Frontal cortex (tissue), 4 donors: ENCODE measurements around the gene ABCA6. TPM values are rescaled to one million over a fixed set of nuclear protein-coding genes. Genes with fewer than 3 reads are reported as not detected.
A peak's percentile ranks its signal among the peaks of the same experiment; 100 is the strongest.
"Not testable (repeated sequence)": the region's sequence is repeated elsewhere in the genome, so short reads cannot be mapped to it uniquely, and the experiment has no call there.

Source experiments
- DNase-seq, 2 donors: peaks; one replicate each; pipeline ENCODE4 v3.0.0; 2012; ENCODE audit warnings: low spot score in 2 of 2
- FAIRE-seq: peaks from 2 replicates; lab custom pipeline; 2012; peaks lifted over from hg19 to GRCh38; lab: Jason Lieb, UNC
- total RNA-seq: library from RNA; depleted of rRNA; stranded (reverse); fragments of >200 nt; gene quantifications from one replicate; pipeline ENCODE4 v1.2.3, GENCODE V29; 2014
- donor health status: control.
- donor health status: control.
- donor health status: control.

ABCA6 gene
- total RNA-seq, 1 donor from 2014 or later: 3.7 TPM

DNA sequence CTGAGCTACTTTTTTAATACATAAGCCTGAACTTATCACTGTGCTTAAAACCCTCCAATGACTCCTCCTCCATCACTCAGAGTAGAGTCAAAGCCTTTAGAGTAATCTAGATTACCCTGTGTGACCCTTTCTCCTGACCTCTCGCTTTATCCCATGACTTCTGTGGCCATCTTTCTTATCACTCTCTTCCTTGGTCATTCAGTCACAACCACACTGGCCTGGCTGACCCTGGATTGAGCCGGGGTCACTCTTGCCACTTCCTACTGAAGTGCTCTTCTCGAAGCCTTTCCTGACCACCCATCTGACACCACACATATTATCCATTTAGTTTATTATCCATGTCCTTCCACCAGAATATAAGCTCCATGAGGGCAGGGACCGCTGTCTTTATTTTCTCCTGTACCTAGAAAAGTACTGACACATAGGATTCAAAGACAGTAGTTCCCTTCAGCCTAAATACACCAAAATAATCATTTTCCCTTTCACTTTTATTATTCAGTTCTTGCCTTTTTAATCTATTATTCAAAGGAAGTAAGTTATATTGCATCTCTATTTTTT lies 53.0 kb downstream of the ABCA6 start:
- DNase-seq (no peak), FAIRE-seq (no peak)

DNA sequence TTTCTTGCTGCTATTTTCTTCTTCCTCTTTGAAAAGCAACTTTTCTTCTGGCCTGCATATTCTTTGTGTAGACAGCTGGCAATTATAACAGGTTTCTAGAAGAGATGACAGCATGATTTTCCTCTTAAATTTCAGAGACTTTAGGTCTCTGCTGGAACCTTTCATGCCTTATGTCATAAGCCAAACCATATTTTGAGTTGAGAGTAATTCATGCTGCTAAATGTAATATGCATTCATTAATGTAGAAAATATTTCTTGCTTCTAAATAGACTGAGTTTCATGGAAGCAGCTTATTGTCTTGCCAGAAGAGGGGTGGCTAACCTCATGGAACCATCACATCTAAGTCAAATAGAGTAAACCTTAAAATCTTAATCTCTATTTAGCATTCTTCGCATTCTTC lies 55.1 kb downstream of the ABCA6 start:
- no peak for DNase-seq
- FAIRE-seq: no peak

DNA sequence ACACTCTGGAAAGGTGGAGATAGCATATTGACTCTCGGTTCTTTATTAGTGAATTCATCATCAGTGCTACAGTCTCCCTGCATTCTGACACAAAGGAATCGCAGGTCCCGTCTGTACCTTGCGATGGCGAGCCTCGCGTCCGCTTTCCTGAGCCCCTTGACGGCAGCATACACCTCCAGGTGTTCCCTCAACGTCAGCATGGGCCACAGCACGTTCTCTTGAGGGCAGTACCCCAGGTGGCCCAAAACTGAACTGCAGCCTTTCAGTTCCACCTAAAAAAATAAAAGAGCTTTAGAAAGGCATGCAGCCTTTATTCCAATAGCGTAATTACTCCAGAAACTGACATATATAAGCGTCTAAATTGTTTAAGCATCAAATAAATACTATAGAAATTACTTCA lies 56.8 kb downstream of the ABCA6 start:
- FAIRE-seq: no peak
- DNase-seq: no peak

DNA sequence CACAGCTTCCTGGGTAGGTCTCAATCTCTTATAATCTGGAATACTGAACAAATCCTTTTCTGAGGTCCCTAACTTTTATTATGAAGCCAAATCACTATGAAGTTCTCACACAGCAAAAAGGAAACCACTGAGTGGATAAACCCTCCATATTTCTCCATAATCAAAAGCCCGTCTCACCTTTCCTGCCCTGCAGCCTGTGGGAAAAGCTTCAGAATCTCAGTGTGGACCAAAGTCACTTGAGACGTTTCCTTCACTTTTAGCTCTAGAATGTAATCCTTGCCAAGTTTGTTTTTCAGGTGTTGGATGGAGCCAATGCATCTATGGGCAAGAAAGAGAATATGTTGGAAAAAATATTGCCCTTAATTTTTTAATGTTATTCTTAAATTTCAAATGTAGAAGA lies 59.0 kb downstream of the ABCA6 start:
- FAIRE-seq (no peak), DNase-seq (no peak)

DNA sequence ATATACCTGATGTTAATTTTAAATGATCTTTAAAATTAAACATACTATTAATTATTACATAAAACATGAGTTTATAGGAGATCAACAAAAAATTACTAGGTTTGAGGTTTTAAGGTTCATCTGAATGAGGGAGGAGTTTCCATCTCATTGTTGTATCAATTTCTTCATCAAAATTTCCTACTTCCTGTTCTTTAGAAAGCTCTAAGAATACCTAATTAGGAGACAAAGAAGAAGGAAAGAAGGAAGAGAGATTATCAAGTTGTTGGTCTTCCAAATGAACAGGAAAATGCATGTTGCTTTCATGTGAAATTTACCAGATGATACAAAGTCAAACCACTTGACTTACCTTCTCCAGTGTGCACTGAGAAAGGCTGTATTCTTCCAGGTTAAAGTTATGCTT lies 62.8 kb downstream of the ABCA6 start:
- peak; percentile 40 for FAIRE-seq
- DNase-seq: no peak

DNA sequence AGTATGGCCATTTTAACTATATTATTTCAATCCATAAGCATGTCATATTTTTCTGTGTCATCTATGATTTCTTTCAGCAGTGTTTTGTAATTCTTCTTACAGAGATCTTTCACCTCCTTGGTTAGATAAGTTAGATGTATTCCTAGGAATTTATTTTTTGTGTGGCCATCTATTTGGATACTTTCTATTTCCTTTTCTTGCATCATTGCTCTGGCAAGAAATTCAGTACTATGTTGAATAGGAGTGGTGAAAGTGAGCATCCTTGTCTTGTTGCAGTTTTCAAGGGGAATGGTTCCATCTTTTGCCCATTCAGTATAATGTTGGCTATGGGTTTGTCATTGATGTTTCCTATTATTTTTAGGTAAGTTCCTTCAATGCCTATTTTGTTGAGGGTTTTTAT lies 65.9 kb downstream of the ABCA6 start:
- DNase-seq: no peak
- no peak for FAIRE-seq

DNA sequence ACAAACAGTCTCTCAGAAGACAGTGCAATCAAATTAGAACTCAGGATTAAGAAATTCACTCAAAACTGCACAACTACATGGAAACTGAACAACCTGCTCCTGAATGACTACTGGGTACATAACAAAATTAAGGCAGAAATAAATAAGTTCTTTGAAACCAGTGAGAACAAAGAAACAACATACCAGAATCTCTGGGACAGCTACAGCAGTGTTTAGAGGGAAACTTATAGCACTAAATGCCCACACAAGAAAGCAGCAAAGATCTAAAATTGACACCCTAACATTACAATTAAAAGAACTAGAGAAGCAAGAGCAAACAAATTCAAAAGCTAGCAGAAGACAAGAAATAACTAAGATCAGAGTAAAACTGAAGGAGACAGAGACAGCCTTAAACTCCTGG lies 68.3 kb downstream of the ABCA6 start:
- DNase-seq, FAIRE-seq: not testable (repeated sequence)

DNA sequence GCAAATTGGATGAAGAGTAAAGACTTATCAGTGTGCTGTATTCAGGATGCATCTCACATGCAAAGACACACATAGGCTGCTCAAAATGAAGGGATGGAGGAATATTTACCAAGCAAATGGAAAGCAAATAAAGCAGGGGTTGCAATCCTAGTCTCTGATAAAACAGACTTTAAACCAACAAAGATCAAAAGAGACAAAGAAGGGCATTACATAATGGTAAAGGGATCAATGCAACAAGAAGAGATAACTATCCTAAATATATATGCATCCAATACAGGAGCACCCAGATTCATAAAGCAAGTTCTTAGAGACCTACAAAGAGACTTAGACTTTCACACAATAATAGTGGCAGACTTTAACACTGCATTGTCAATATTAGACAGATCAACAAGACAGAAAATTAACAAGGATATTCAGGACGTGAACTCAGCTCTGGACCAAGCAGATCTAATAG lies 68.9 kb downstream of the ABCA6 start:
- FAIRE-seq, DNase-seq: not testable (repeated sequence)

DNA sequence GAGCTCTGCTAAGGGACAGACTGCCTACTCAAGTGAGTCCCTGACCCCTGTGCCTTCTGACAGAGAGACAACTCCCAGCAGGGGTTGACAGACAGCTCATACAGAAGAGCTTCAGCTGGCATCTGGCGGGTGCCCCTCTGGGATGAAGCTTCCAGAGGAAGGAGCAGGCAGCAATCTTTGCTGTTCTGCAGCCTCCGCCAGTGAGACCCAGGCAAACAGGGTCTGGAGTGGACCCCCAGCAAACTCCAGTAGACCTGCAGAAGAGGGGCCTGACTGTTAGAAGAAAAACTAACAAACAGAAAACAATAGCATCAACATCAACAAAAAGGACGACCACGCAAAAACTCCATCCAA lies 70.5 kb downstream of the ABCA6 start:
- DNase-seq, FAIRE-seq: not testable (repeated sequence)

DNA sequence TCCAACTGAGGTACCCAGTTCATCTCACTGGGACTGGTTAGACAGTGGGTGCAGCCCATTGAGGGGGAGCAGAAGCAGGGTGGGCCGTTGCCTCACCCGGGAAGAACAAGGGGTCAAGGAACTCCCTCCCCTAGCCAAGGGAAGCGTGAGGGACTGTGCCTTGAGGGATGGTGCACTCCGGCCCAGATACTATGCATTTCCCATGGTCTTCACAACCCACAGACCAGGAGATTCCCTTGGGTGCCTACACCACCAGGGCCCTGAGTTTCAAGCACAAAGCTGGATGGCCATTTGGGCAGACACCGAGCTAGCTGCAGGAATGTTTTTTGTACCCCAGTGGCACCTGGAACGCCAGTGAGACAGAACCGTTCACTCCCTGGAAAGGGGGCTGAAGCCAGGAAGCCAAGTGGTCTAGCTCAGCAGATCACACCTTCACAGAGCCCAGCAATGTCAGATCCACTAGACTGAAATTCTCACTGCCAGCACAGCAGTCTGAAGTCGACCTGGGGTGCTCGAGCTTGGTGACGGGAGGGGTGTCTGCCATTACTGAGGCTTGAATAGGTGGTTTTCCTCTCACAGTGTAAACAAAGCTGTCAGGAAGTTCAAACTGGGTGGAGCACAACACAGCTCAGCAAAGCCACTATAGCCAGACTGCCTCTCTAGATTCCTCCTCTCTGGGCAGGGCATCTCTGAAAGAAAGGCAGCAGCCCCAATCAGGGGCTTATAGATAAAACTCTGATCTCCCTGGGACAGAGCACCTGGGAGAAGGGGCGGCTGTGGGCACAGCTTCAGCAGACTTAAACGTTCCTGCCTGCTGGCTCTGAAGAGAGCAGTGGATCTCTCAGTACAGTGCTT lies 71.1 kb downstream of the ABCA6 start:
- DNase-seq: not testable (repeated sequence)

DNA sequence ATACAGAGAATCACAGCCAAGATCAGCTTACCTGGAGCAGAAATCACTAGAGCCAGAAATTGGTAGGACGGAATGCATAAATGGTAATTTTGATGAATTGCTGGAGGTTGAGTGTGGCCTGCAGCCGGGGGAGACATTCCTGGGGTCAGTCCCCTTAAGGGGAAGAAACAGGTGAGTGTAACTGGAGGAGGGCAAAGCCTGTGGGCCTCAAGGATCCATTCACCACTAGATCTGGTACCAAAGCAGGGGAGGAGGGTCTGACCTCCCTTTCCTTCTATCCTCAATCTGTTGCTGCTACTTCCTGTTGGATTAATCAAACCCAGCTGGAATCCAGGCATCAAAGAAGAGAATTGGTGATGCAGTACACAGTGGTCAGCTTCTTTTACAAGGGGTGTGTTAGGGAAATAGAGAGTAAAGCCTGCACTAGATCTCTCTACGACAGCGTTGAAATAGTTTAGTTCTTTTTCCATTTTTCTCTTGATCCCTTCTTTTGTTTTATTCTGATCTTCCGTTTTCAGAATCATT lies 72.4 kb downstream of the ABCA6 start:
- FAIRE-seq (no peak), DNase-seq (no peak)

More for the DNA sequence above, 71.1 kb downstream of the ABCA6 start:
- not testable (repeated sequence) for FAIRE-seq

DNA sequence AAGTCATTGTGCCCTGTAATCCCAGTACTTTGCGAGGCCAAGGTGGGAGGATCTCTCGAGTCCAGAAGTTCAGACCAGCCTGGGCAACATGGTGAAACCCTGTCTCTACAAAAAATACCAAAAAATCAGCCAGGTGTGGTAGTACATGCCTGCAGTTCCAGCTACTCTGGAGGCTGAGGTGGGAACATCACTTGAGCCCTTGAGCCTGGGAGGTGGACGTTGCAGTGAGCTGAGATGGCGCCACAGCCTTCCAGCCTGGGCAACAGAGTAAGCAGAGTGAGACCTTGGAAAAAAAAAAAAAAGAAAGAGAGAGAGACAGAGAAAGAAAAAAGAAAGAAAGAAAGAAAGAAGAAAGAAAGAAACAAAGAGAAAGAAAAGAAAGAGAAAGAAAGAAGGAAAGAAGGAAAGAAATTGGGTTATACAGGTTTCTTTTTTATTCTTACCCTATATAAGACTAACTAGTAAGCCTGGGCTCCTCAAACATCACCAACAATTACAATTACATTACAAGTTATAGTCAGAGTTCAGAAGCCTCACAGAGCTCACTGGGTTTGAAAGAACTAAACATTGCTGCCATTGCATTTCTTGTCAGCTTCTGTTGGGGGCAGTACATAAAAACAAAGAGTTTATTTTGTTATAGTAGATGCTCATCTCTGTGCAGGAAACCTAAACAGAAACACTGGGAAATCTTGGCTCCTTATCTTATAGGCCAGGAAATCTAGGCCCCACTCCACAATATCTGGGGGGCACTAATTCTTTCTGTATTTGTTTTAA lies 74.2 kb downstream of the ABCA6 start:
- FAIRE-seq: no peak
- no peak for DNase-seq

DNA sequence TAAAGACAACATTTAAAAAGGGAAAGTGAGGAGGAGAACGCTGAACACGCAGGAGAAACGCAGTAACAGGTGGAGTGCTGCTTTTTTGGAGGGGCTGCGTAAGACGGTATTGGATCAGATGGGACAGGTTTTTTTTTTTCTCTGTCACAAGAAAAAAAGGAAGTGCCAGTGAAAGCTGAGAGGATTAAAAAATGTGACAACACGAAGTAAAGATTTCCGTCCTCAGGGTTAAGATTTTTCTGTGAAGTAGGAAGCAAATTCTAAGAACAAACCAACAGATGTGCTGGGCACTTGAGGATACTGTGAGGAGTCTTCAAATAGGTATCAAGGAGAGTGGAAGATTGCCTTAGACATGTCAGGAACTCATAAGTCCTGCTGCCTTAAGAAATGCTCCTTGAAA lies 75.2 kb downstream of the ABCA6 start:
- FAIRE-seq (no peak), DNase-seq (no peak)

DNA sequence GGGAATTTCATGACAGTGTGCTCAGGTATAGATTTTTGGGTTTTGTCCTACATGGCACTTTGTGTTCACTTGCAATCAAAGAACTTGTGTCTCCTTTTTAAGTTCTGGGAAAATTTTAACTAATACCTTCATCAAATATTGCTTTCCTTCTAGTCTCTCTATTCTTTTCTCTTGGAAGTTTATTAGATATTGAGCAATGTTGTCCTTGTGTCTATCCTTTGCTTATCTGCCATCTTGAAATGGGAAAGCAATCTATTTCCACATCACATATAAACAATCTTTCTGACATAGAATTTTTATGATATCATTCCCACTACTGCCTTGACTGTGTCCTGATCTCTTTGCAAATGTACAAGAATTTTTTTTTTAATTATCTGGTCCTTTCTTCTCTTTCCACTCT lies 76.6 kb downstream of the ABCA6 start:
- FAIRE-seq (no peak), DNase-seq (no peak)

DNA sequence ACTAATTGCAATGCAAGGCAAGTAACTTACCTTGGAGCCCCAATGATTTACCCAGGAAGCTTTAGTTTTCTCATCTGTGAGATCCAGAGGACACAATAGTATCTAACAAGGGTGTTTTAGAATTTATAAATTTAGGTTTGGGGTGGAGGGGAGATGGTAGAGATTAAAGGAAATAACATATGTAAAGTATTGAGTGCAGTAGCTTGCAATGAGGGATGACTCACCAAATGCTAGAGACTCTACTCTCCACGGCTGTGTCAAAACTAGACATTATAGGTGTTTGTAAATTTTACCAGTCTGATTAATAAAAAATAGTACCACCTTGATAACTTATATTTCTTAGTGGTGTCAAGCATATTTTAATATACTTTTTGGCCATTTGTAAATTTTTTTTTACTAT lies 77.2 kb downstream of the ABCA6 start:
- DNase-seq (no peak), FAIRE-seq (no peak)

DNA sequence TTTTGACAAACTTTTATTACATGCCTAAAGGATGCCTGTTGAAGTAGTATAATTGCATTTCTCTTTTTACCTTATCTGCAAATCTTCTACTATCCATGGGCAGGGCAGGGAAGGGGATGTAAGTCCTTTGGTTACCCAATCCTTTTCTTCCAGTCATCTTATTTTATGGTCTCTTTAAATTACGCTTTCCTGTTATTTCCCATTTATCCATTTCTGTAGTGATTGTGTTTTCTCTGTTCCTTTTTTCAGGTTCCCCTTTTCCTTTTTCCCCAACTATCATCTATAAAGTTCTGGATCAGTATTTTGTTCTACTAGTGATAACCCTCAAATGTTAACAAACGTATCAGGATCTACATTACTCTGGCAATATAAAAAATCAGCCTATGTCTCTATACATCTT lies 77.7 kb downstream of the ABCA6 start:
- FAIRE-seq (no peak), DNase-seq (no peak)

DNA sequence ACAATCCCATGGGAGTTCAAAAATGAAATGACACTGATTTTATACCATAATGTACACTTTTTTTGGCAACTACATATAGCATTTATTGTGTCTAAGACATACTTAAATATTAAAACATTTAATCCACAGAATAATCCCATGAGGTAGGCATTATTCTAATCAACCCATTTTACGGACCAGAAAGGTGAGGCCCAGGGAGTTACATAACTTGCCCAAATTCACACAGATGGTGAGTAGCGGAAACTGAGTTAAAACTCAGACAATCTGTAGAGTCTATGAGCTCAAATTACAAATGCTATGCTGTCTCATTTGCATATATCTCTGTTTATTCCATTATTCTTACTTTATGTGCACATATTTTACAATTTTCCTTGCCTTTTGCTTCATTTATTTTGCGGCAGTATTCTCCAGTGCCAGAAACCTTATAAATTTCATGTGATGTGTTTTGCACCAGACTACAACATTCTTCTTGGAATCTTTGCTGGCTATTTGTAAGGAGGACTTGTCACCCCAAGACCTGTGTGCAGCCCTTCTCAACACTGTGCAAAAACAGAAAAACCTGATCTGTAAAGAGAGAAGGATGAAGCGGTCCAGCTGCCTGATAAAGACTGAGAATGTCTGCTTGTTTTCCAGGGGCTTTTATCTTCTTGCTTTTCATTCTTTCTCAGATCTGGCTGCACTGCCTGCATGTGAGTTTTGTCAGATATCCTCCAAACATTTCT lies 78.7 kb downstream of the ABCA6 start:
- no peak for DNase-seq

DNA sequence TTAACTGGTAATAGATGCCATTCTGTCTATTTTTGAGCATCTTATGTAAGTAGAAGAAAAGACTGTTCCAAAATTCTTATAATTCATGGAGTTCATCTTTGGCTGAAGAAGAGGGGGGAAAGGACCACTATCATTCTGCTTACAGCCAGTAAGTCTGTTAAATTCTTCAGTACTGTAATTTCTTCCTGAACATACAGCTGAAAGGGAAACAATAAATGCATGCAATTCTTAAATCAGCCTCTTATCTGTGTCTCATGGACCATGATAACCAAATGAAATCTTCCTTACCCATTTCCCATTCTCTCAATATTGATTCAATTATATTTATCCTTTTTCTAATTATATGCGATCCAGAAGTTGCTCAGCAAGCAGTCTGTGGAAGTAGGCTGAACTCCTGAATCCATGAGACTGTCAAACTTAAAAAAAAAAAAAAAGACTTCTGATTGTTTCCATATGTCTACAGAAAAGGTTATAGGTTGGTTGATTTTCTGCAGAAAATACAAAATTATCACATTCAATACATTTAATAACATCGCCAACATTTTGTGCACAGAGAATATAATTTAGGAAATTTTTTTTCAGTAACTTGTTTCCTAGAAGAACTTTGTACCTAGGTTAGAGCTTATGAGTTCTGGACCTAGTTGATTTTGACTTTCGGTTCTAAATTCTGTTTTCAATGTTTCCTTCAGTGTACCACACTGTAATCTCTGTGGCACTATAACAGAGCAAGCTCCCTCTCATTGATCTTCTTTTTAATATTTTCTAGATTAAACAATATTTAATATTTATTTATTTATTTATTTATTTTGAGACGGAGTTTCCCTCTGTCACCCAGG lies 79.8 kb downstream of the ABCA6 start:
- DNase-seq: no peak
- FAIRE-seq: no peak

More for the DNA sequence above, 78.7 kb downstream of the ABCA6 start:
- no peak for FAIRE-seq

DNA sequence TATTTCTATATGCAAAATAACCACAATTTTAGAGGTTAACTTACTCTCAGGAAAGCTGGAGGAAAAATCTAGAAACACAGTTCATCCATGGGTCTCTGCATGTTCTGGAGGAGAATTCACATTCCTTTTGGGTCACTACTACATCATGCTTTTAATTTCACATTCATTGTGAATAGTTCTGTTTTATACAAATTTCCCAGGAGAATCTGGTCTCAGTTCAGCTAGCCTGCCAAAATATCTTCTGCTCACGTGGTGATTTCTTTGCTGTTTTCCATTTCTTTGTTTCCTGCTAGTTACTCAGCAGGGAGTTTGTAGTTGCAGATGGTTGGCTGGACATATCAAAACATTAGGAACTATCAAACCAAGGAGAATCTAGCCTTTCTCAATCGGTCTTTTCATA lies 80.9 kb downstream of the ABCA6 start, which contains the start of gene ABCA9:
Gene ABCA9 (minus strand): TSS at position 106 of the 400 bp plus-strand sequence. CDS start 9,801 bp downstream, outside the sequence.
- DNase-seq (peak in 1 of 2 donors; percentile 4), FAIRE-seq (no peak)
